Hippocampal formation (tissue), 2 donors: ENCODE measurements around the gene ZNF763.
"Not testable (repeated sequence)": the region's sequence is repeated elsewhere in the genome, so short reads cannot be mapped to it uniquely, and the experiment has no call there.

Experiments used
- DNase-seq, 2 donors: peaks; one replicate each; lab custom pipeline; 2025; lab: John Stamatoyannopoulos, UW

The ZNF763 gene

DNA sequence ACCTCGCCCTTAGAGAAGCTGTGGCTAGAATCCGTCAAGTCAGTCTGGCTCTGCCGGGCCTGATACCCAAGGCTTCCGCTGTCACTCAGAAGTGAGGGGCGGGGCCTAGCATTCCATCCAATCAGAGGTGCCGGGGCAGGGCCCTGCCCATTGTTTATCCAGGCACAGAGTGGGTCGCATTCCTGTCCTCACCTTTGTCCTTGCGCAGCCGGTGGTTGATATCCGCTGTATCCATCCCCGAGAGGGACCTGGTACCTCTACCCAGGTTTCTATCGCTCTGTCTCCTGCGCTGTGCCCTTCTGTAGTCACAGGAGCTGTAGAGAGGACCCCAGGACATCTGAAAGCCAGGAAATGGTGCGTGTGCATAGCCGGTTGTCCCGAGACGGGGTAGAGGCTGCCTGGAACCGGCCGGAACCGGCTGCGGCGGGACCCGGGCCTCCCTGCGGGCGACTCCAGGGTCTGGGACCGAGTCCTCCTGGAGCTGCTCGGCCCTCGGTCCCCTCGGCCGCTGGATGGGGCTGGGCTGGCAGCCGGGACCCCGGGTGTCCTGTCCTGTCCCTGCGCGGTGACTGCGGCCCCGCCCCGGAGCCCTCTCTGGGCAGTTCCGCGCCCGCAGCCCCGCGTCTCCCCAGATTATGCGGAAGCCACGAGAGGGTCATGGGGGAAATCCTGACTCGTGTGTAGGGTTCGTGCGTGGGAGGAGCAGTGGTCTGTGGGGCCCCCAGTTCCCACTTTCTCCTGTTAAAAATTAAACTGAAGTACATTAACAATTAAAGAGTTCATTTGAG lies at the start of gene ZNF763:
Gene ZNF763 (plus strand): TSS at position 183 of the 788 bp plus-strand sequence. CDS start 169 bp downstream, at position 352.
- peak; percentile 87 to 89 for DNase-seq

DNA sequence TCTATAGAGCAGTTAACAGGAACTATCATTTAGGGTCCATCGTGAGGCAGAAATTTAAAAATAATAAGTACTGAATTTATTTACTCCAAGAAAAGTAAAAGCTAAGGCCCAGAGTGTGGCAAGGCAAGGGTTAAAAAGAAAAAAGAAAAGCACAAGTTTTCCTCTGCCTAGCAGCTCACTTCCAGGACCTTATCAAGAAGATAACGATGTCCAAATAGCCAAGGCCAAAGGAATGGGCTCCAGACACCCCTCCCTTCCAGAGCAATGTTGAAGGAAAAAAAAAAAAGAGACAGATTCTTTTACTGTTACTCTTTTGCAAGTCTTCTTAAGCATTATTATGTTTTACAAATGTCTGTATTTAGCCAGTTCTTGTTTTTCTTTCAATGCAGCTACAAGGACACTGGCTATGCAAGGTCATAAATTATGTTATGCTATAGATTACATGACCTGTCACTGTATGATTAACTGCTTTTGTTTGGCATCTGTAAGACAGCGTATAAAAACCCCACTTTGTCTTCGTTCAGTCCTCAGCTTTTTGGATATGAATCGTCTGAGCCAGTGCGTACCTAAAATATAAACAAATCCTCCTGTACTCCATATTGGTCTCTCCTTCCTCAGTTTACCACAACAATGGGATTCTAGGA lies 42.9 kb upstream of the ZNF763 start:
- DNase-seq: no peak

DNA sequence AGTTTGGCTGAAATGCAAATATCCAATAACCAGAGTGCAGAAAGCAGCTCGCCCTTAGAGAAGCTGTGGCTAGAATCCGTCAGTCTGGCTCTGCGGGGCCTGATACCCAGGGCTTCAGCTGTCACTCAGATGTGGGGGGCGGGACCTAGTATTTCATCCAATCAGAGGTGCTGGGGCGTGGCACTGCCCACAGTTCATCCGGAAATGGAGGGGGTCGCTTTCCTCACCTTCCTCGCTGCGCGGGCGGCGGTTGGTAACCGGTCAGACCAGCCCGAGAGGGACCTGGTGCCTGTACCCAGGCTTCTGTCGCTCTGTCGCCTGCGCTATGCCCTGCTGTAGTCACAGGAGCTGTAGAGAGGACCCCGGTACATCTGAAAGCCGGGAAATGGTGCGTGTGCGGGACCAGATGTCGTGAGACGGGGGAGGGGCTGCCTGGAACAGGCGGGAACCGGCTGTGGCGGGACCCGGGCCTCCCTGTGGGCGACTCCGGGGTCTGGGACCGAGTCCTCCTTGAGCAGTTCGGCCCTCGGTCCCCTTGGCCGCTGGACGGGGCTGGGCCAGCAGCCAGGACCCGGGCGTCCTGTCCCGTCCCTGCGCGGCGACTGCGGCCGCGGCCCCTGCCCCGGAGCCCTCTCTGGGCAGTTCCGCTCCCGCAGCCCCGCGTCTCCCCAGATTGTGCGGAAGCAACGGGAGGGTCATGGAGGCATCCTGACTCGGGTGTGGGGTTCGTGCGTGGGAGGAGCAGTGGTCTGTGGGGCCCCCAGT lies 39.8 kb upstream of the ZNF763 start, which contains the start of gene ZNF700:
Gene ZNF700 (plus strand): TSS at position 222 of the 765 bp plus-strand sequence. CDS start 104 bp downstream, at position 326.
- peak; percentile 87 to 92 for DNase-seq

GRCh38 chr19:11925651-11926187 lies 39.1 kb upstream of the ZNF763 start:
- DNase-seq: not testable (repeated sequence)

GRCh38 chr19:11927227-11927626 lies 37.6 kb upstream of the ZNF763 start:
- no peak for DNase-seq

DNA sequence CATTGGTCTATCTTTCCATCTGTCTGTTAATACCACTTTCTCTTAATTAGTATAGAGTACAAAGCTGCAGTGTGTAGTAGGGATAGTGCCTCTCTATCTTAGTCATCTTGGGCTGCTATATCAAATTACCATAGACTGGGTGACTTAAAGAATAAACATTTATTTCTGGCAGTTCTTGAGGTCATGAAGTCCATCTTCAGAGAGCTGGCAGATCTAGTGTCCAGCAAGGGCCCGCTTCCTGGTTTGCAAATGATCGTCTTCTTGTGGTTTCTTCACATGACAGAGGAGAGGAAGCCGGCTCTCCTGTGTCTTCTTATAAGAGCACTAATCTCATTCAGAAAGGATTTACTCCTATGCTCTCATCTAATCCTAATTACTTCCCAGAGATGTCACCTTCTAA lies 33.8 kb upstream of the ZNF763 start:
- no peak for DNase-seq

- DNase-seq: no peak
These were observed 33.3 kb upstream of the ZNF763 start for GRCh38 chr19:11931513-11931912.

DNA sequence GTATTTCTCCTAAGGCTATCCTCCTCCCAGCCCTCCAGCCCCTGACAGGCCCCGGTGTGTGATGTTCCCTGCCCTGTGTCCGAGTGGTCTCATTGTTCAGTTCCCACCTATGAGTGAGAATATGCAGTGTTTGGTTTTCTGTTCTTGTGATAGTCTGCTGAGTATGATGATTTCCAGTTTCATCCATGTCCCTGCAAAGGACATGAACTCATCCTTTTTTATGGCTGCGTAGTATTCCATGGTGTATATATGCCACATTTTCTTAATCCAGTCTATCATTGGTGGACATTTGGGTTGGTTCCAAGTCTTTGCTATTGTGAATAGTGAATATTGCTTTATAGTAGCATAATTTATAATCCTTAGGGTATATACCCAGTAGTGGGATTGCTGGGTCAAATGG lies 29.0 kb upstream of the ZNF763 start:
- not testable (repeated sequence) for DNase-seq

- not testable (repeated sequence) for DNase-seq
These were observed 26.5 kb upstream of the ZNF763 start for GRCh38 chr19:11938383-11938782.

GRCh38 chr19:11941361-11941887 lies 23.4 kb upstream of the ZNF763 start:
- not testable (repeated sequence) for DNase-seq

- no peak for DNase-seq
These were observed 22.6 kb upstream of the ZNF763 start for GRCh38 chr19:11942008-11942842.

DNA sequence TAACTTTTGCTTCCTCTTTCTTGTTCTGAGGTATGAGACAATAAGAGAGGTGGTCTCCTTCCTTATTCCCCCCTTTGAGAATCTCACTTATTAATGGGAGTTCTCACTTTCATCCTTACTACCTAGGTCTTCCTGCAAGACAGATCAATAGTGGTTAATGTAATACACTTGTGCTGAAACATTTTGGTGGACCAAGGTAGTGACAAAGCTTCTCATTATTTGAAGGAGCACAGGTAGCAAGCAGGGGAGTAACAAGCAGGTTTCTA lies 22.1 kb upstream of the ZNF763 start:
- DNase-seq: no peak

GRCh38 chr19:11944656-11945055 lies 20.2 kb upstream of the ZNF763 start:
- no peak for DNase-seq

- DNase-seq: no peak
These were observed 16.2 kb upstream of the ZNF763 start for GRCh38 chr19:11948646-11949045.

- no peak for DNase-seq
These were observed 15.6 kb upstream of the ZNF763 start for GRCh38 chr19:11949201-11949600.

- not testable (repeated sequence) for DNase-seq
These were observed 15.2 kb upstream of the ZNF763 start for GRCh38 chr19:11949614-11950080.

GRCh38 chr19:11950312-11950711 lies 14.5 kb upstream of the ZNF763 start:
- no peak for DNase-seq

- peak; percentile 58 to 74 for DNase-seq
These were observed 1.1 kb upstream of the ZNF763 start for GRCh38 chr19:11963566-11964355.

- no peak for DNase-seq
These were observed 363 bp upstream of the ZNF763 start for GRCh38 chr19:11964496-11964857.

DNA sequence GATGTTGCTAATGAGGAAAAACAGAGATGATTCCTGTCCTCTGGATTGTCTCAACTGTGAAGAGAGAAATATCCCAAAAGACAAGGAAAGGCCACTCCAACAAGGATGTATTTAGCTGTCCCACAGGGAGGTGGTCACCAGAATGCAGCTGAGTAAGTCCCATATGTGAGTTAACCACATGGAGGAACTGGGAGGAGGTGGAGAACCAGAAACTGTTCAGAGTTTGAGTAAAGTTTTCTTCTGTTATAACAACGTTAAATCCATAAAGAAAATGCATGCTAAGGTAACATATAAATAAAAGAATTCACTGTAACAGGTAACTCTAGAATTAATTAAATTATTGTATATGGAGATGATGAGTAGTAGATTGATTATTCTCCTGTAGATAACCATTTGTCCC lies 5.3 kb downstream of the ZNF763 start:
- no peak for DNase-seq
